Dedifferentiated amniotic fluid mesenchymal stem cell (primary cell): Measurements from ENCODE around the gene CD53.

Source experiments
- DNase-seq: peaks from one replicate; pipeline ENCODE4 v3.0.0-alpha.2; 2016; ENCODE audit errors: extremely low spot score

CD53 gene

GRCh38 chr1:110876748-110877341, 3.9 kb downstream of the CD53 start:
- no peak for DNase-seq

DNA sequence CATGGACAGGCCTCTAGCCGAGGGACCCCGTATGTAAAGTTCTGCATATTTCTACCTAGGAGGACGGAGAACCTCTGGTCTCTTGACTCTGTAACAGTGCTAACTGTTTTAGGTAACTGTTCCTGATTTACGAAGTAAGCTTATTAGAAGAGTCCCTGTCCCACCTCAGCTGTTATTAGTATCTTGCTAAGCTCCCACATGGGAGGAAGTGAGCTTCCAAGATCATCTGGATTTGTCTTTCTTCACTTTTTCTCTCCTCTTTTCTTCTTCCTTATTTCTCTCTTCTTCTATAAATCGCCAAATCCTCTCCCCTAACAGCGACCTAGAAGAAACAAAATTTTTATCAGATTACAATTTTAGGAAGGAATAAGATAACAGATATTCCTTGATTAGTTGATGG, 4.4 kb downstream of the CD53 start:
- DNase-seq: no peak

DNA sequence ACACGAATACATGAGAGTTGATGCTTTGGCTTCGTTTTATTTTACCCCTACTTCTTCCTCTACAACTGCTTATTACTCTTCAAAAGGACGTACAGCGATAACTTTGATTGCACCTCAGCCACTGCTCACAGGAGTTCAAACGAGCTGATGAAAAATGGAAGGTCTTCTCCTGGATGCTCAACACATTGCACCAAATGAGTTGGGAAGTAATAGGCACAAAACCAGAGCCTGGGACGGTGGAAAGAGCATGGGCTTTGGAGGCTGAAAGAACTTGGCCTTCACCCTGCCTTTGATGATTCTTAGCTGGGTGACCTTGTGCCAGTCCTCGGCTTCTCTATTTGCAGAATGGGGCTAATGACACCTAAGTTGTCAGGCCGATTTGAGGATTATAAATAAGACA, 4.8 kb downstream of the CD53 start:
- no peak for DNase-seq

- no peak for DNase-seq
Measured at GRCh38 chr1:110878591-110878990, 5.6 kb downstream of the CD53 start.

DNA sequence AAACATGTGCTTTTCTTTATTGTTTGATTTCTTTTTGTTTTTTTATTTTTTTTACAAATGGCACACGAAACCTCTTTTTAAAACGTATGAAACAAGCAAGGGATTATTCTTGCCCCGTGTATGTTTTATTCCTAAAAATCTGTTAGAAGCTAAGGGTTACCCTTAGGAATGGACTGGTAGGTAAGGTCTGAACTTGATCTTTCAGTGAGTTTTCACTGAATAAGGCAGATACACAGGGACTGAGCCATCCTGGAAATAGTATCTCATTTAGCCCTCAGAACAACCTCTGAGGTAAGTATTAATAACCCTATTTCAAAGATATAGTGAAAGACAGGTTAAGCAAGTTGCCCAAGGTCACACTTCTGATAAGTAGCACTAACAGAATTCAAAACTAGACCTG, 6.0 kb downstream of the CD53 start:
- no peak for DNase-seq

DNA sequence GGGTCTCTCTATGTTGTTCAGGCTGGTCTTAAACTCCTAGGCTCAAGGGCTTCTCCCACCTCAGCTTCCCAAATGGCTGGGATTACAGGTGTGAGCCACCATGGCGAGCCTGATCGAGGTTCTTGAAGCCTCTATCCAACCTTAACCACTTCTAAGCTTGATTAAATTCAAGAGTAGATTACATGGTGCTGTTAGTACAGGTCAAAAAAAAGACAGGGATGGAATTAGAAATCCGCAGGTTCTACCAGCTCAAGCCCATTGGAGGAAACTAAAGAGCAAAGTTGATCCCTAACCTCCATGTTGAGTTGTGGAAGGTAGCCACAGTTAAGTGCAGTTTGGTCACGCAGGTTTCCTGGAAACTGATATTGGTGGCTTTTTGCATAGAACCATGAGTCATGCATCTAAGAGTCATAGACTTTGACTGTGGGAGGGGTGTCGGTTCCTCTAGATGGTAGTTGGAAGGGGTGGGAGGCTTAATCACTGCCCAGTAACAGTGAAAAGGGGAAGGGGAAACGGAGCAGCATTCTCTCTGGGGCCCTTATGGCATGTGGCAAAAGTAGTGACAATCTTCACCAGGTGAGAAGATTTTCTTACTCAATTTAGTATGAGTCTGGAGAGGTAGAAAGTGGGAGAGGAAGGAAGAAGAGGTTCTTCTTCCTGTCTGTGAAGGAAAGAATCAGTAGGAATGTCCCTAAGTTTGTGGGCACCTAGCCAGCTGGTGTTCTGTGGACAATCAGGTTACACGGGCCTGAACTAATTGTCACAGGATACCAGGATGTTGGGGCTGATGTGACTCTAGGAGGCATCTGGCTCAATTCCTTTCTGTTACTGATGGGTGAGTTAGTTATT, 7.0 kb downstream of the CD53 start:
- no peak for DNase-seq

GRCh38 chr1:110880708-110881374, 7.9 kb downstream of the CD53 start:
- DNase-seq: no peak

DNA sequence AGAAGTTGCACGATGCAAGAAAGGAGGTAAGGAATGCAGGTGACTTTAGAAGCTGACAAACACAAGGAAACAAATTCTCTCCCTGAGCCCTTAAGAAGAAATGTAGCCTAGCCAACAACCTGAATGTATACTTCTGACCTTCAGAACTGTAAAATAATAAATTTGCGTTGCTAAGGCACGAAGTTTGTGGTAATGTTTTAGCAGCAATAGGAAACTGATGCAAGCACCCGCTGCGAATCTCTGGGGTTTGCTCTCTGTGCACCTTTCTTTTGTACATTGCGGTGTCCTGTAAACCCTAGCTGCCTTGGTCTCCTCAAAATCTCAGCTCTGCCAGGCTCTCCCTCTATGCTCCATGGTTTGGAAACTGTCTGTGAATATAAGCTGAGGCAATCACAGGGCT, 15.1 kb downstream of the CD53 start:
- DNase-seq: no peak

DNA sequence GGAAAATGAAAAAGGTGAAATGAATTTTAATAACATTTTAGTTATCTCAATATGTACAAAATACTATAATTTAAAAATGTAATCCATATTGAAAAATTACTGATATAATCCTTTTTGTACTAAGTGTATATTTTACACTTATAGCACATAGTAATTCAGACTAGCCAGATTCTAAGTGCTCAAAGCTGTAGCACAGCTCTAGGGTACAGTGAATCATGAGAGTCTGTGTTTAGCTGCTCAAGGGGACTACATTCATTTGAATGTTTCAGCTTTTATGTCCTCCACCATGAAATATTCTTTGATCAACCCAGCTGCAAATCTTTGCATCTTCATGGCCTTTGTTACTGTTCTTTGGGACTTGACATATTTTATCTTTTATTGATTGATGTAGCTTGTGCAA, 15.7 kb downstream of the CD53 start:
- DNase-seq: no peak

- no peak for DNase-seq
Measured at GRCh38 chr1:110890474-110891196, 17.7 kb downstream of the CD53 start.

GRCh38 chr1:110893908-110894490, 21.1 kb downstream of the CD53 start:
- DNase-seq: no peak

DNA sequence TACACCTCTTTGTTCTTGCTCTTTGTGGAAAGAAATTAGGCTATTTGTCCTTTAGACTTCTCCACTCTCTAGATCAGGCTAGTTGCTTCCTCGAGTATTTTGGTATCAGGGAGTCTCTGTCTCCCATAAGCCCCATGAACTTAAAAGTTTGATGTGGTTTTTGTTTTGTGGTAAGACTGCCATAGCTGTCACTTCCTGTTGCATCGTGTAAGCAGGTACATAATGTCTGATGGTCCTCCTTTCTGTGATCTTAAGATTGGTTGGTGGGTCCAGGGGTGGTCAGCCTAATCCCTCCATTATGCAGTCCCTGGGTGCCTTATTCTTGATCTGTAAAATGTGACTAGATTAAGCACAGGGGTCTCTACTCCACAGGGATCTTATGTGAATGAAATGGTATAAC, 23.1 kb downstream of the CD53 start:
- DNase-seq: no peak

- no peak for DNase-seq
Measured at GRCh38 chr1:110897681-110898080, 24.7 kb downstream of the CD53 start.

DNA sequence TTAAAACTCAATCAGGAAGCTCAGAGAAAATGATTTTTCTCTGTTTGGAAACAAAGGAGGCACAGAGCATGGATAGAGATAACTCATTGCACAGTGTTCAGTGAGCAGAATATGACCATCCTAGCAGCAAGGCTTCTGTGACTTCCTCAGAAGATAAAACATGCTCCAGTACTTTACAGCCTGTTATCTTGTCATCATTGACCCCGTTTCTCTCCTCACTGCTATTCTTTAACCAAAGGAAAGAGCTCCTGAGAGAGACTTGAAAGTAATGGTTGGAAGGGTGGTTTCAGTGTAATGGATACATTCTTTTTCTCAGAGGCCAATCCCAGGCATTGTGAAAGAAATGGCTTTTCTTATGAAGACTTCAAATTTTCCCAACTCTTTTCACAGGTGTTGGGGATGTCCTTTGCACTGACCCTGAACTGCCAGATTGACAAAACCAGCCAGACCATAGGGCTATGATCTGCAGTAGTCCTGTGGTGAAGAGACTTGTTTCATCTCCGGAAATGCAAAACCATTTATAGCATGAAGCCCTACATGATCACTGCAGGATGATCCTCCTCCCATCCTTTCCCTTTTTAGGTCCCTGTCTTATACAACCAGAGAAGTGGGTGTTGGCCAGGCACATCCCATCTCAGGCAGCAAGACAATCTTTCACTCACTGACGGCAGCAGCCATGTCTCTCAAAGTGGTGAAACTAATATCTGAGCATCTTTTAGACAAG, 25.9 kb downstream of the CD53 start:
- no peak for DNase-seq

DNA sequence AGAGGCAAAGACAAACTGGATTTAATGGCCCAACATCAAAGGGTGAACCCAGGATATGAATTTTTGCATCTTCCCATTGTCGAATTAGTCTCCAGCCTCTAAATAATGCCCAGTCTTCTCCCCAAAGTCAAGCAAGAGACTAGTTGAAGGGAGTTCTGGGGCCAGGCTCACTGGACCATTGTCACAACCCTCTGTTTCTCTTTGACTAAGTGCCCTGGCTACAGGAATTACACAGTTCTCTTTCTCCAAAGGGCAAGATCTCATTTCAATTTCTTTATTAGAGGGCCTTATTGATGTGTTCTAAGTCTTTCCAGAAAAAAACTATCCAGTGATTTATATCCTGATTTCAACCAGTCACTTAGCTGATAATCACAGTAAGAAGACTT, 26.5 kb downstream of the CD53 start:
- DNase-seq: no peak

GRCh38 chr1:110902820-110903463, 30.0 kb downstream of the CD53 start:
- DNase-seq: no peak

- no peak for DNase-seq
Measured at GRCh38 chr1:110903853-110904500, 31.0 kb downstream of the CD53 start.

- no peak for DNase-seq
Measured at GRCh38 chr1:110912784-110913183, 39.8 kb downstream of the CD53 start.

DNA sequence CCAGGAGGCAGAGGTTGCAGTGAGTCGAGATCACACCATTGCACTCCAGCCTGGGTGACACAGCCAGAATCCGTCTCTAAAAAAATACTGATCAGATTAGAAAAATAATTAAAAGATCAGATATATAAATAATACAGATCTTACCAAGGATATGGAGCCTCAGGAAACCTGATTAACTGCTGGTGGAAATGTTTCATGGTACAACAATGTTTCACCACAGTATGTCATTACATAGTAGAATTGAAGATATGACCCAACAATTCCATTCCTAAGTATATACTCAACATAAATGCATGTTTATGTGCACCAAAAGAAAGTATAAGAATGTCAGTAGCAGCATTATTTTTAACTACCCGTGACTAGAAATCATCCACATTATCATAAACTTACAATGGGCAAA, 41.7 kb downstream of the CD53 start:
- no peak for DNase-seq

DNA sequence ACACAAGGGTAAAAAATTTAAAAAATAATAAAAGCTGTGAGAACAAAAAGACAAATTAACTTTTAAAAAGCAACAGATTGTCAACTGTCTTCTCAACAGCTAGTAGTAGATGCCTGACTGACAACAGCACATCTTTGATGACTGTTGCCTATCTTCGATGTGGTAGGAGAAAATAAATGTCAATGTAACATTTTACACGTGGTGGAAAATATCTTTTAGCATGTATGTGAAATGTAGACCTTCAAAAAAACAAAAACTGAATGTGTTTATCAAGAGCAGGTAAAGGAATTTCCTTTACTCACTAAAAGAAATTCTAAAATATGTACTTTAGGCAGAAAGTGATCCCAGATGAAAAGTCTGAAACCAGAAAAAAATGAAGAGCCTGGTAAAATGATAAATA, 42.9 kb downstream of the CD53 start:
- DNase-seq: no peak
